Hepatocyte (in vitro differentiated cells): ENCODE results near the gene NBR1. TPM values are rescaled to one million over a fixed set of nuclear protein-coding genes. Genes with fewer than 3 reads are reported as not detected.

Source experiments
- DNase-seq: peaks from one replicate; pipeline ENCODE4 v3.0.0-alpha.2; 2016; ENCODE audit warnings: low spot score
- H2AFZ ChIP-seq: fragments of 200-600 bp; sonication (generic); 2 replicates; pipeline ENCODE4 v1.6.0; 2016; ENCODE audit warnings: antibody characterized with exemption, mild to moderate bottlenecking
- H3K27ac ChIP-seq: fragments of 200-600 bp; sonication (generic); 2 replicates; pipeline ENCODE4 v1.5.1; 2016; ENCODE audit warnings: mild to moderate bottlenecking
- H3K27me3 ChIP-seq: fragments of 200-600 bp; sonication (generic); 2 replicates; pipeline ENCODE4 v1.6.1; 2016
- H3K36me3 ChIP-seq: fragments of 200-600 bp; sonication (generic); replicated peaks from 2 replicates; pipeline ENCODE4 v1.5.1; 2016; ENCODE audit warnings: low read depth; ENCODE audit not compliant: insufficient read depth
- H3K4me1 ChIP-seq: fragments of 200-600 bp; sonication (generic); 2 replicates; pipeline ENCODE4 v1.5.1; 2016; ENCODE audit warnings: mild to moderate bottlenecking, moderate library complexity; ENCODE audit not compliant: insufficient read depth
- H3K4me2 ChIP-seq: fragments of 200-600 bp; sonication (generic); 2 replicates; pipeline ENCODE4 v1.6.0; 2016
- H3K4me3 ChIP-seq: fragments of 200-600 bp; sonication (generic); 2 replicates; pipeline ENCODE4 v1.5.1; 2016; ENCODE audit warnings: mild to moderate bottlenecking
- H3K79me2 ChIP-seq: fragments of 200-600 bp; sonication (generic); 2 replicates; pipeline ENCODE4 v1.6.0; 2017; ENCODE audit warnings: mild to moderate bottlenecking
- H3K9me2 ChIP-seq: fragments of 200-600 bp; sonication (generic); replicated peaks from 2 replicates; pipeline ENCODE4 v1.6.0; 2017; ENCODE audit warnings: mild to moderate bottlenecking; ENCODE audit not compliant: insufficient read depth
- H3K9me3 ChIP-seq: fragments of 200-600 bp; sonication (generic); 2 replicates; pipeline ENCODE4 v1.5.1; 2016; ENCODE audit warnings: low read depth, mild to moderate bottlenecking
- H4K20me1 ChIP-seq: fragments of 200-600 bp; sonication (generic); 2 replicates; pipeline ENCODE4 v1.6.0; 2016; ENCODE audit warnings: mild to moderate bottlenecking; ENCODE audit not compliant: insufficient read depth, poor library complexity, severe bottlenecking
- CTCF ChIP-seq: fragments of 200-600 bp; sonication (generic); IDR thresholded peaks from 2 replicates; pipeline ENCODE4 v1.5.1; 2016; ENCODE audit warnings: antibody characterized with exemption, mild to moderate bottlenecking; ENCODE audit not compliant: poor library complexity
- EZH2 ChIP-seq: fragments of 200-600 bp; sonication (generic); IDR thresholded peaks from 2 replicates; pipeline ENCODE4 v1.6.1; 2016; ENCODE audit warnings: antibody characterized with exemption, mild to moderate bottlenecking, borderline replicate concordance
- EZH2phosphoT487 ChIP-seq: fragments of 200-600 bp; sonication (generic); IDR thresholded peaks from one replicate; pipeline ENCODE4 v1.6.1; 2018; ENCODE audit warnings: antibody characterized with exemption, mild to moderate bottlenecking, low read depth, moderate library complexity; ENCODE audit not compliant: unreplicated experiment, severe bottlenecking
- WGBS: methylation state at CpG from one replicate; pipeline ENCODE4 v1.1.6; 2016; ENCODE audit warnings: low lambda C conversion rate; ENCODE audit errors: missing lambda C conversion rate; 5-methylcytosine and 5-hydroxymethylcytosine counted together
- polyA plus RNA-seq: library from polyadenylated mRNA; unstranded; fragments of >200 nt; fragmentation: Nextera tagmentation; extraction: Ambion mirVana; gene quantifications from 2 replicates; pipeline ENCODE4 v1.2.1, GENCODE V29; 2016
- total RNA-seq: library from RNA; depleted of rRNA; stranded (reverse); fragments of >200 nt; gene quantifications from 2 replicates; pipeline ENCODE4 v1.2.3, GENCODE V29; 2014

Gene NBR1
- total and polyA plus RNA-seq, 2 experiments from 2014 or later = 37.7 to 82.4 TPM

DNA sequence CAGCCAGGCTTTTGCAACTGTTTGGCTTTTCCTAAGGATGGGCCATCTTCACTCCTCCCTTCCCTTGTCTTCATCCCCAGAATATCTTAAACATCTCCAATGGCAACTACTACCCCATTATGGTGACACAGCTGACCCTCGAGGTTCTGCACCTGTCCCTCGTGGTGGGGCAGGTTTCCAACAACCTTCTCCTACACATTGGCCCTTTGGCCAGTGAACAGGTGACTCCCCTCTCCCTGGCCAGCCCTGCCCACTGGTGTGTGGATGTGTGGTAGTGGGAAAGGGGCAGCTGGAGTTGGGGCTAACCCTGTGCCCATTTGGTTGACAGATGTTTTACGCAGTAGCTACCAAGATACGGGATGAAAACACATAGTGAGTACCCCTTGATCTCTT, 45.4 kb downstream of the NBR1 start:
- H3K9me3 ChIP-seq = no peaks in the 10 kb centered on the region
- DNase-seq = no peak
- 93% methylated on average over 4 of the region's 4 CpGs for WGBS
- peaks cover 4% of the 10 kb centered on the region for H3K79me2 ChIP-seq
- H3K36me3 ChIP-seq = no peaks in the 10 kb centered on the region
- H3K4me3 ChIP-seq = no peak overlapping the region
- H3K4me2 ChIP-seq = no peak overlapping the region
- no peak overlapping the region for H2AFZ ChIP-seq
- peaks cover 22% of the 10 kb centered on the region for H3K4me1 ChIP-seq
- H3K27ac ChIP-seq = peak overlapping the region; percentile 64
- H4K20me1 ChIP-seq = no peaks in the 10 kb centered on the region
- TF ChIP-seq CTCF (no peak), EZH2phosphoT487 (no peak), EZH2 (no peak)
- H3K27me3 ChIP-seq = no peaks in the 10 kb centered on the region
- no peaks in the 10 kb centered on the region for H3K9me2 ChIP-seq

DNA sequence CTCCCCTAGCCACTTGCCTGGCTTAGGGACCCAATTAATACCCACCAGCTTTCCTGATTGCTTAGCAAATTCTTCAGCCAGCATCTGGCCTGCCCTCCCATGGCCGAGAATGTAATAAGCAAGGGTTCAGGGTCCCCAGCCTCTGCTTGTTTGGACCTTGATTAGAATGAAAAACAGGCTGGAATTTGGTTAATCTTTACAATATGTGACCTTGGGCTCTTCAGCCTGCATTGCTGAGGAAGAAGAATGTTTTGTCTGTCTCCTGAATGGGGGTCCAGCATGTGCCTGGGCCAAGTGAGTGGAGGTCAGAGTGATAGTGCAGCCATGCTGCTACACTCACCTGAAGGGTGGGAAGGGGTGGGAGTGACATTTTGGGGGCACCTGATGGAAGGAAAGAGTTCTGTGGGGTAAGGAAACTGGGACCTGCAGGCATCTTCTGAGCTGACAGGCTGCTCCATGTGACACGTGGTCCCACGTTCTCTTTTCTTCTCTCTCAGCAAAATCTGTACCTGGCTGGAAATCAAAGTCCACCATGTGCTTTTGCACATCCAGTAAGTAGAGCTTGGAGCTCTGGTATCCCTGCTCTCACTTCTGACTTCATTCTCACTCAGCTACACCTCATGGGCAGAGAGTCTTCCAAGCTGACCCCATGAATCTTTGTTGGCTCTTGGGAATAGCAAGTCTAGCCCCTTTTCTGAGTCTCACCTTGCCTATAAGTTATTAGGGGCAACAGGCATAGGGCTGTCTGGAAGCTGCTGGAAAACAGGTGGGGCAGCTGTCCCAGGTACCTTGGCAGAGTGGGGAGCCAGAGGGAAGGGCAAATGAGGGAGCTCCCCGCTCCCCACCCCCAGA, 46.0 kb downstream of the NBR1 start:
- H2AFZ ChIP-seq = no peak overlapping the region
- DNase-seq = peak; percentile 56
- 79% methylated on average over 4 of the region's 4 CpGs for WGBS
- peaks cover 4% of the 10 kb centered on the region for H3K79me2 ChIP-seq
- no peak for TF ChIP-seq CTCF
- no peak for TF ChIP-seq EZH2
- no peak for TF ChIP-seq EZH2phosphoT487
- no peaks in the 10 kb centered on the region for H3K27me3 ChIP-seq
- no peaks in the 10 kb centered on the region for H4K20me1 ChIP-seq
- no peaks in the 10 kb centered on the region for H3K36me3 ChIP-seq
- no peak overlapping the region for H3K4me3 ChIP-seq
- H3K4me2 ChIP-seq = peak overlapping the region; percentile 3
- peak overlapping the region; percentile 64 for H3K27ac ChIP-seq
- no peaks in the 10 kb centered on the region for H3K9me2 ChIP-seq
- H3K9me3 ChIP-seq = no peaks in the 10 kb centered on the region
- peaks cover 22% of the 10 kb centered on the region for H3K4me1 ChIP-seq

DNA sequence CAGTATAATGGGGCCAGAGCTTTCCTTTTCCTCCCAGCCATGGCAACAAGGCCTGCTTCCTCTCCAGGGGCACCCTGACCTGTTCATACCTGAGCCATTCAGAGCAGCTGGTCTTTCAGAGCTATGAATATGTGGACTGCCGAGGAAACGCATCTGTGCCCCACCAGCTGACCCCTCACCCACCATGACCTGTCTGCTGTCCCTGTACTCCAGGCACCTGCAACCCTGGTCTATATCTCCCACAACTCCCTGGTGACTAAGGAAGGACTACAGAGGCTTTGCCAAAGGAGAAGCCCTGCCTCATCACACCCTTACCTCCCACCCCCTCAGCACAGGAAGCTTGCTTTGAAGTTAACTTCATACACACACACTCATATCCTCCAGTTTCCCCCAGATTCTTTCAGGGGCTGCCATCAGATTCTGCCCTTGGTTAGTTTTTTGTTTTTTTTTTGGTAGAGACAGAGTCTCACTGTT, 46.6 kb downstream of the NBR1 start:
- Histone ChIP-seq H3K9me2 (no peaks in the 10 kb centered on the region), H3K79me2 (peaks cover 3% of the 10 kb centered on the region), H3K36me3 (no peaks in the 10 kb centered on the region), H3K27me3 (no peaks in the 10 kb centered on the region), H3K27ac (peak overlapping the region; percentile 63), H3K4me3 (no peak overlapping the region), H3K4me2 (no peak overlapping the region), H3K4me1 (peaks cover 18% of the 10 kb centered on the region), H3K9me3 (no peaks in the 10 kb centered on the region), H2AFZ (no peak overlapping the region), H4K20me1 (no peaks in the 10 kb centered on the region)
- TF ChIP-seq EZH2phosphoT487 (no peak), EZH2 (no peak), CTCF (no peak)
- 83% methylated on average over 2 of the region's 2 CpGs for WGBS
- DNase-seq = no peak
